ENCODE measurements around the gene ANKRD53. TPM values are rescaled to one million over a fixed set of nuclear protein-coding genes. Genes with fewer than 3 reads are reported as not detected.

ANKRD53 gene
- total and polyA plus RNA-seq, 5 donors from 2014 or later, result 0.09 to 0.94 TPM; not detected in 3

- H3K27ac Mint-ChIP-seq, result no peak overlapping the region
- H3K4me3 Mint-ChIP-seq, result no peak overlapping the region
- no peaks in the 10 kb centered on the region for H3K9me3 Mint-ChIP-seq
- H3K4me1 Mint-ChIP-seq, result no peaks in the 10 kb centered on the region
- Histone ChIP-seq H3K27me3 (ENCODE audit: control insufficient read depth, insufficient read depth, low read length) (no peaks in the 10 kb centered on the region), H3K9me3 (ENCODE audit: control insufficient read depth in 2 of 2, low read length in 2 of 2) (no peaks in the 10 kb centered on the region), H3K36me3 (ENCODE audit: control insufficient read depth, insufficient read depth, low read length) (no peaks in the 10 kb centered on the region), H3K4me1 (ENCODE audit: control insufficient read depth, insufficient read depth, low read length, poor library complexity, severe bottlenecking) (no peaks in the 10 kb centered on the region), H3K27ac (ENCODE audit: insufficient read depth, low read length, poor library complexity, severe bottlenecking) (no peak overlapping the region), H3K4me3 (ENCODE audit: low read depth, low read length) (no peak overlapping the region)
- DNase-seq (no peak), ATAC-seq (ENCODE audit: low read depth in 2 of 2) (no peak)
- H3K36me3 Mint-ChIP-seq, result no peaks in the 10 kb centered on the region
- H3K27me3 Mint-ChIP-seq, result peaks cover 22% of the 10 kb centered on the region
Measured at GRCh38 chr2:70936165-70936978, 42.1 kb upstream of the ANKRD53 start.

- DNase-seq (no peak), ATAC-seq (ENCODE audit: low read depth in 2 of 2) (no peak)
- Mint-ChIP-seq H3K27me3 (peaks cover 22% of the 10 kb centered on the region), H3K9me3 (no peaks in the 10 kb centered on the region), H3K4me3 (no peak overlapping the region), H3K4me1 (no peaks in the 10 kb centered on the region), H3K27ac (peak overlapping the region in 1 of 3 donors; percentile 26), H3K36me3 (no peaks in the 10 kb centered on the region)
- Histone ChIP-seq H3K27me3 (ENCODE audit: control insufficient read depth, insufficient read depth, low read length) (no peaks in the 10 kb centered on the region), H3K4me1 (ENCODE audit: control insufficient read depth, insufficient read depth, low read length, poor library complexity, severe bottlenecking) (no peaks in the 10 kb centered on the region), H3K9me3 (ENCODE audit: control insufficient read depth in 2 of 2, low read length in 2 of 2) (no peaks in the 10 kb centered on the region), H3K27ac (ENCODE audit: insufficient read depth, low read length, poor library complexity, severe bottlenecking) (no peak overlapping the region), H3K36me3 (ENCODE audit: control insufficient read depth, insufficient read depth, low read length) (no peaks in the 10 kb centered on the region), H3K4me3 (ENCODE audit: low read depth, low read length) (no peak overlapping the region)
Measured at GRCh38 chr2:70936979-70937811, 41.2 kb upstream of the ANKRD53 start.

- Mint-ChIP-seq H3K9me3 (no peaks in the 10 kb centered on the region), H3K4me1 (no peaks in the 10 kb centered on the region), H3K36me3 (no peaks in the 10 kb centered on the region), H3K4me3 (no peak overlapping the region), H3K27me3 (peaks cover 22% of the 10 kb centered on the region), H3K27ac (no peak overlapping the region)
- H3K4me1 ChIP-seq (ENCODE audit: control insufficient read depth, insufficient read depth, low read length, poor library complexity, severe bottlenecking), result no peaks in the 10 kb centered on the region
- H3K27me3 ChIP-seq (ENCODE audit: control insufficient read depth, insufficient read depth, low read length), result no peaks in the 10 kb centered on the region
- no peak for DNase-seq
- H3K27ac ChIP-seq (ENCODE audit: insufficient read depth, low read length, poor library complexity, severe bottlenecking), result no peak overlapping the region
- no peaks in the 10 kb centered on the region for H3K36me3 ChIP-seq (ENCODE audit: control insufficient read depth, insufficient read depth, low read length)
- H3K4me3 ChIP-seq (ENCODE audit: low read depth, low read length), result no peak overlapping the region
- no peaks in the 10 kb centered on the region for H3K9me3 ChIP-seq (ENCODE audit: control insufficient read depth in 2 of 2, low read length in 2 of 2)
- ATAC-seq (ENCODE audit: low read depth in 2 of 2), result no peak
Measured at GRCh38 chr2:70937866-70938585, 40.4 kb upstream of the ANKRD53 start.

GRCh38 chr2:70938586-70938950 is 39.9 kb upstream of the ANKRD53 start:
- H3K4me3 Mint-ChIP-seq, result no peak overlapping the region
- no peak for ATAC-seq (ENCODE audit: low read depth in 2 of 2)

GRCh38 chr2:70939001-70939838 is 39.2 kb upstream of the ANKRD53 start:
- no peaks in the 10 kb centered on the region for H3K36me3 ChIP-seq (ENCODE audit: control insufficient read depth, insufficient read depth, low read length)
- no peaks in the 10 kb centered on the region for H3K9me3 ChIP-seq (ENCODE audit: control insufficient read depth in 2 of 2, low read length in 2 of 2)
- Mint-ChIP-seq H3K27me3 (peaks cover 22% of the 10 kb centered on the region), H3K27ac (no peak overlapping the region), H3K36me3 (no peaks in the 10 kb centered on the region), H3K4me3 (no peak overlapping the region), H3K9me3 (no peaks in the 10 kb centered on the region), H3K4me1 (no peaks in the 10 kb centered on the region)
- no peak overlapping the region for H3K4me3 ChIP-seq (ENCODE audit: low read depth, low read length)
- no peaks in the 10 kb centered on the region for H3K27me3 ChIP-seq (ENCODE audit: control insufficient read depth, insufficient read depth, low read length)
- DNase-seq (no peak), ATAC-seq (ENCODE audit: low read depth in 2 of 2) (no peak)
- no peaks in the 10 kb centered on the region for H3K4me1 ChIP-seq (ENCODE audit: control insufficient read depth, insufficient read depth, low read length, poor library complexity, severe bottlenecking)
- H3K27ac ChIP-seq (ENCODE audit: insufficient read depth, low read length, poor library complexity, severe bottlenecking), result no peak overlapping the region

More at GRCh38 chr2:70938586-70938950, 39.9 kb upstream of the ANKRD53 start:
- no peaks in the 10 kb centered on the region for H3K9me3 Mint-ChIP-seq
- Histone ChIP-seq H3K27ac (ENCODE audit: insufficient read depth, low read length, poor library complexity, severe bottlenecking) (no peak overlapping the region), H3K9me3 (ENCODE audit: control insufficient read depth in 2 of 2, low read length in 2 of 2) (no peaks in the 10 kb centered on the region), H3K4me1 (ENCODE audit: control insufficient read depth, insufficient read depth, low read length, poor library complexity, severe bottlenecking) (no peaks in the 10 kb centered on the region), H3K36me3 (ENCODE audit: control insufficient read depth, insufficient read depth, low read length) (no peaks in the 10 kb centered on the region), H3K4me3 (ENCODE audit: low read depth, low read length) (no peak overlapping the region), H3K27me3 (ENCODE audit: control insufficient read depth, insufficient read depth, low read length) (no peaks in the 10 kb centered on the region)
- H3K27me3 Mint-ChIP-seq, result peaks cover 22% of the 10 kb centered on the region
- DNase-seq, result no peak
- no peaks in the 10 kb centered on the region for H3K4me1 Mint-ChIP-seq
- H3K27ac Mint-ChIP-seq, result no peak overlapping the region
- H3K36me3 Mint-ChIP-seq, result no peaks in the 10 kb centered on the region

GRCh38 chr2:70939839-70940580 is 38.4 kb upstream of the ANKRD53 start:
- peaks cover 21% of the 10 kb centered on the region for H3K27me3 Mint-ChIP-seq
- no peak for ATAC-seq (ENCODE audit: low read depth in 2 of 2)

More at GRCh38 chr2:70939839-70940580, 38.4 kb upstream of the ANKRD53 start:
- DNase-seq, result no peak
- Histone ChIP-seq H3K9me3 (ENCODE audit: control insufficient read depth in 2 of 2, low read length in 2 of 2) (no peaks in the 10 kb centered on the region), H3K27me3 (ENCODE audit: control insufficient read depth, insufficient read depth, low read length) (no peaks in the 10 kb centered on the region), H3K4me3 (ENCODE audit: low read depth, low read length) (no peak overlapping the region), H3K27ac (ENCODE audit: insufficient read depth, low read length, poor library complexity, severe bottlenecking) (no peak overlapping the region), H3K4me1 (ENCODE audit: control insufficient read depth, insufficient read depth, low read length, poor library complexity, severe bottlenecking) (no peaks in the 10 kb centered on the region), H3K36me3 (ENCODE audit: control insufficient read depth, insufficient read depth, low read length) (no peaks in the 10 kb centered on the region)
- Mint-ChIP-seq H3K4me1 (no peaks in the 10 kb centered on the region), H3K4me3 (no peak overlapping the region), H3K9me3 (no peaks in the 10 kb centered on the region), H3K36me3 (no peaks in the 10 kb centered on the region), H3K27ac (no peak overlapping the region)
